B cell (primary cell): ENCODE data around the gene DQX1. TPM values are rescaled to one million over a fixed set of nuclear protein-coding genes. Genes with fewer than 3 reads are reported as not detected.

Experiments used
- ATAC-seq: fragments of 200-7000 bp; cut with Tn5 transposase; one replicate; pipeline ENCODE4 v1.10.0; 2021; ENCODE audit warnings: low read depth, mild to moderate bottlenecking, moderate number of reproducible peaks, moderate library complexity
- CTCF ChIA-PET: fragments of 350-600 bp; sonication (Branson Sonifier 250); formaldehyde crosslinking; loops from one replicate; lab custom pipeline; 2021; ENCODE audit warnings: antibody characterized with exemption, inconsistent platforms; lab: Charles Lee
- POLR2A ChIA-PET: fragments of 350-600 bp; sonication (Branson Sonifier 250); formaldehyde crosslinking; loops from one replicate; lab custom pipeline; 2021; ENCODE audit warnings: antibody characterized with exemption; lab: Charles Lee
- DNase-seq: peaks from one replicate; pipeline ENCODE4 v3.0.0; 2013
- H2AFZ ChIP-seq: 2 replicates; pipeline ENCODE4 v1.6.1; 2012; ENCODE audit warnings: mild to moderate bottlenecking, low read depth, low read length; ENCODE audit not compliant: insufficient read depth, poor library complexity, severe bottlenecking
- H3K27ac ChIP-seq, 2 donors: 1 replicate in 1 of 2; 2 replicates in 1 of 2; pipeline ENCODE4 v1.5.1; 2012 to 2013; ENCODE audit warnings: low read length in 2 of 2, mild to moderate bottlenecking in 2 of 2, moderate library complexity in 1 of 2
- H3K27me3 ChIP-seq, 4 experiments: fragments of 200-600 bp in 1 of 4; sonication (generic) in 1 of 4; replicated peaks in 1 of 4; 1 replicate in 2 of 4; 2 replicates in 2 of 4; pipeline versions ENCODE4 v1.6.1 to v1.7.0; 2013 to 2016; ENCODE audit warnings: low read length in 3 of 4, mild to moderate bottlenecking in 2 of 4, mixed read lengths in 1 of 4, moderate library complexity in 1 of 4; ENCODE audit not compliant: insufficient read depth in 4 of 4, control insufficient read depth in 3 of 4; ENCODE audit errors: control extremely low read depth in 1 of 4
- H3K36me3 ChIP-seq, 2 experiments: replicated peaks in 1 of 2; 1 replicate in 1 of 2; 2 replicates in 1 of 2; pipeline versions ENCODE4 v1.6.1 to v1.7.1; 2013; ENCODE audit warnings: low read length in 1 of 2; ENCODE audit not compliant: insufficient read depth in 2 of 2, control insufficient read depth in 1 of 2; ENCODE audit errors: control extremely low read depth in 1 of 2, extremely low read depth in 1 of 2
- H3K4me1 ChIP-seq, 2 donors: fragments of 200-600 bp in 1 of 2; sonication (generic) in 1 of 2; 1 replicate in 1 of 2; 2 replicates in 1 of 2; pipeline versions ENCODE4 v1.5.1 to v1.6.1; 2013 to 2017; ENCODE audit warnings: low read length in 2 of 2; ENCODE audit not compliant: control insufficient read depth in 2 of 2, insufficient read depth in 2 of 2
- H3K4me2 ChIP-seq: replicated peaks from 2 replicates; pipeline ENCODE3; 2012; ENCODE audit warnings: mild to moderate bottlenecking, low read depth, low read length; ENCODE audit not compliant: poor library complexity, severe bottlenecking
- H3K4me3 ChIP-seq, 5 experiments: fragments of 200-600 bp in 1 of 5; sonication (generic) in 1 of 5; 1 replicate in 3 of 5; 2 replicates in 2 of 5; pipeline versions ENCODE4 v1.5.1 to v1.7.0; 2011 to 2016; ENCODE audit warnings: low read length in 4 of 5, mild to moderate bottlenecking in 4 of 5, low read depth in 2 of 5, control low read depth in 1 of 5, moderate library complexity in 1 of 5; ENCODE audit not compliant: insufficient read depth in 1 of 5; ENCODE audit errors: control extremely low read depth in 1 of 5, extremely low read depth in 1 of 5
- H3K79me2 ChIP-seq: fragments of 200-600 bp; sonication (generic); one replicate; pipeline ENCODE4 v1.6.0; 2016; ENCODE audit warnings: low read length; ENCODE audit not compliant: control insufficient read depth, insufficient read depth
- H3K9ac ChIP-seq: fragments of 200-600 bp; sonication (generic); 2 replicates; pipeline ENCODE4 v1.6.1; 2017; ENCODE audit warnings: mild to moderate bottlenecking, low read length, moderate library complexity
- H3K9me3 ChIP-seq, 3 donors: one replicate each; pipeline versions ENCODE4 v1.6.1 to v1.7.1; 2013; ENCODE audit warnings: low read length in 2 of 3; ENCODE audit not compliant: control insufficient read depth in 2 of 3, insufficient read depth in 1 of 3; ENCODE audit errors: control extremely low read depth in 1 of 3
- H4K20me1 ChIP-seq: 2 replicates; pipeline ENCODE4 v1.6.0; 2012; ENCODE audit warnings: mild to moderate bottlenecking, low read length; ENCODE audit not compliant: insufficient read depth, control insufficient read depth, poor library complexity, severe bottlenecking
- H3K27ac Mint-ChIP-seq: one replicate; pipeline ENCODE4 v1.8.0; 2021; ENCODE audit warnings: mixed read lengths
- H3K27me3 Mint-ChIP-seq: one replicate; pipeline ENCODE4 v1.8.0; 2021; ENCODE audit warnings: mixed read lengths
- H3K4me1 Mint-ChIP-seq: one replicate; pipeline ENCODE4 v1.8.0; 2021; ENCODE audit warnings: mixed read lengths
- H3K4me3 Mint-ChIP-seq: one replicate; pipeline ENCODE4 v1.8.0; 2021; ENCODE audit warnings: mixed read lengths
- H3K9me3 Mint-ChIP-seq: one replicate; pipeline ENCODE4 v1.8.0; 2022; ENCODE audit warnings: mixed read lengths; ENCODE audit not compliant: insufficient read depth
- CTCF ChIP-seq: fragments of 200-600 bp; IDR thresholded peaks from one replicate; pipeline ENCODE4 v1.8.0; 2022; ENCODE audit warnings: antibody characterized with exemption, mild to moderate bottlenecking
- EZH2 ChIP-seq: IDR thresholded peaks from 2 replicates; pipeline ENCODE4 v1.6.1; 2012; ENCODE audit warnings: borderline replicate concordance, low read depth, mild to moderate bottlenecking, moderate library complexity, low read length; ENCODE audit not compliant: insufficient read depth, poor library complexity, severe bottlenecking
- WGBS: methylation state at CpG from one replicate; pipeline ENCODE4 v1.1.5; 2013; ENCODE audit warnings: missing lambda C conversion rate; ENCODE audit not compliant: insufficient coverage; 5-methylcytosine and 5-hydroxymethylcytosine counted together
- intact Hi-C: fragments of 100-400 bp; cut with micrococcal nuclease; formaldehyde crosslinking; loops from one replicate; pipeline ENCODE4 v1.10.0; 2022
- polyA plus RNA-seq: library from polyadenylated mRNA; depleted of rRNA; stranded (reverse); fragments of >200 nt; gene quantifications from 2 replicates; pipeline ENCODE4 v1.2.3, GENCODE V29; 2012
- total RNA-seq, 2 donors: library from RNA; stranded (reverse); fragments of 120-200 nt in 1 of 2; gene quantifications; 1 replicate in 1 of 2; 2 replicates in 1 of 2; pipeline versions ENCODE4 v1.2.3 to v1.2.4, GENCODE V29; 2013 to 2022

DQX1 gene
- total and polyA plus RNA-seq, 2 donors (not counting 1 experiment from before 2014, with no cell fraction given): 0.46 to 0.57 TPM

- no peak overlapping the region for H3K9ac ChIP-seq
- no peak overlapping the region for H3K4me3 ChIP-seq
- ATAC-seq (no peak), DNase-seq (no peak)
- no peak overlapping the region for H3K27ac Mint-ChIP-seq
- H3K9me3 ChIP-seq: no peaks in the 10 kb centered on the region
- H4K20me1 ChIP-seq: peaks cover 40% of the 10 kb centered on the region
- peaks cover 35% of the 10 kb centered on the region for H3K79me2 ChIP-seq
- TF ChIP-seq CTCF (no peak), EZH2 (no peak)
- peaks cover under 1 to 4% of the 10 kb centered on the region in 2 donors for H3K4me1 ChIP-seq
- H3K27me3 ChIP-seq: no peaks in the 10 kb centered on the region
- peaks cover 6% of the 10 kb centered on the region for H3K4me1 Mint-ChIP-seq
- H3K4me2 ChIP-seq: no peak overlapping the region
- ChIA-PET CTCF (interaction anchor here (0.9 to 1.3 kb wide), 3 partner anchors 13 to 99 kb away, joined by 3 read pairs; no protein-coding TSS in a partner anchor), POLR2A (no interaction called here)
- no peaks in the 10 kb centered on the region for H3K27me3 Mint-ChIP-seq
- H2AFZ ChIP-seq: no peak overlapping the region
- WGBS: 97% methylated on average over 6 of the region's 9 CpGs
- H3K27ac ChIP-seq: no peak overlapping the region
- no peaks in the 10 kb centered on the region for H3K9me3 Mint-ChIP-seq
- H3K4me3 Mint-ChIP-seq: no peak overlapping the region
- intact Hi-C loops: no loop called here
- H3K36me3 ChIP-seq: peaks cover 0 to 65% of the 10 kb centered on the region in 2 experiments
These were observed 37.2 kb downstream of the DQX1 start for GRCh38 chr2:74488643-74489481.

- H3K4me2 ChIP-seq: no peak overlapping the region
- H3K9me3 ChIP-seq: no peaks in the 10 kb centered on the region
- Mint-ChIP-seq H3K9me3 (no peaks in the 10 kb centered on the region), H3K4me1 (peaks cover 26% of the 10 kb centered on the region), H3K4me3 (no peak overlapping the region), H3K27me3 (no peaks in the 10 kb centered on the region), H3K27ac (no peak overlapping the region)
- H3K36me3 ChIP-seq: peaks cover 0 to 45% of the 10 kb centered on the region in 2 experiments
- no peak overlapping the region for H3K4me3 ChIP-seq
- no peak overlapping the region for H2AFZ ChIP-seq
- peaks cover 55% of the 10 kb centered on the region for H4K20me1 ChIP-seq
- POLR2A ChIA-PET: no interaction called here
- CTCF ChIA-PET: interaction anchor here (0.7 to 7.1 kb wide), 3 partner anchors 14 to 114 kb away, joined by 3 to 149 read pairs (median 3); no protein-coding TSS in a partner anchor
- TF ChIP-seq CTCF (no peak), EZH2 (no peak)
- H3K4me1 ChIP-seq: peaks cover 17 to 23% of the 10 kb centered on the region in 2 donors
- peaks cover 54% of the 10 kb centered on the region for H3K79me2 ChIP-seq
- intact Hi-C loops: no loop called here
- H3K27me3 ChIP-seq: no peaks in the 10 kb centered on the region
- no peak for DNase-seq
- H3K27ac ChIP-seq: no peak overlapping the region
- WGBS: 100% methylated on average over 2 of the region's 2 CpGs
- ATAC-seq: no peak
- no peak overlapping the region for H3K9ac ChIP-seq
These were observed 39.9 kb downstream of the DQX1 start for GRCh38 chr2:74486141-74486540.
